GM18909 (cell line): Measurements from ENCODE around the gene DENND2A.
A peak's percentile ranks its signal among the peaks of the same experiment; 100 is the strongest.
"Not testable (repeated sequence)": the region's sequence is repeated elsewhere in the genome, so short reads cannot be mapped to it uniquely, and the experiment has no call there.

Experiments
- ATAC-seq: cut with Tn5 transposase; IDR thresholded peaks from one replicate; pipeline ENCODE4 v1.9.1; 2021; ENCODE audit warnings: mild to moderate bottlenecking; ENCODE audit not compliant: unreplicated experiment, poor library complexity

Gene DENND2A

GRCh38 chr7:140593672-140593982 is 47.0 kb downstream of the DENND2A start:
- peak; percentile 82 for ATAC-seq

GRCh38 chr7:140592964-140593671 is 47.5 kb downstream of the DENND2A start:
- ATAC-seq: peak; percentile 61

- no peak for ATAC-seq
Observed at GRCh38 chr7:140591180-140591902, 49.3 kb downstream of the DENND2A start.

GRCh38 chr7:140587243-140587642 is 53.4 kb downstream of the DENND2A start:
- no peak for ATAC-seq

DNA sequence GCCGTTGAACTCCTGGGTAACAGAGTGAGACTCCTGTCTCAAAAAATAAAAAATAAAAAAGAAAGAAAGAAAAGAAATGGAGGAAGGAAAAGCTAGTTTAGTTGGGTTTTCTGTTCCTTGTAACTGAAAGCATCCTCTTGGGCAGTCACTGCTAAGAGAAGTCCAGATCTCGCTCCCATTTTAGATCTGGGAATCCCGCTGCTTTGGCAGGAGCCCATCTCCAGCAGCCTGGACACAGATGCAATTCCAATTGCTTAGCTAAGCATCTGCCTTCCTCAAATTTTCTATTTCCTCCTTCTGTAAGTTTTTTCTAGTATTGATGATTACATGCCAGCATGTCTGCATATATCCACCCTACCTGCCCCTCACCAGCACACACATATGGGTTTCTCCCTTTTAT is 54.1 kb downstream of the DENND2A start:
- no peak for ATAC-seq

DNA sequence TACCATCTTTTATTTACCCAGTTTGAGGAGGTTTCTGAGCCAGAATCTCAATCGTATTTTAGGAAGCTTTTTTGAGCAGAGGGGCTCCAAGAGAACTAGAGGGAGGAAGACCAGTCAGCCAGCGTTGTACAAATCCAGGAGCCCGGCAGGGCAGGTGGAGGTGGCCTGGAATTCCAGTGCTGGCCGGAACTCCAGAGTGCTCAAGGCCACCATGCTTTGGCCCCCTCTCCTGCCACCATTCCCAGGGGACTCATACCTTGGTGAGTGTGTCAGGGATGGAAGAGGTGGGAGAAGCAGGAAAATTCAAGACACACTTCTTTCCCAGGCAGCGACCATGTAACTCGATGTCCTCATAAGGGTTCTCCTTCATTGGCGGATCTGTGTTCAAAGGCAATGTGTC is 55.3 kb downstream of the DENND2A start:
- ATAC-seq: no peak

DNA sequence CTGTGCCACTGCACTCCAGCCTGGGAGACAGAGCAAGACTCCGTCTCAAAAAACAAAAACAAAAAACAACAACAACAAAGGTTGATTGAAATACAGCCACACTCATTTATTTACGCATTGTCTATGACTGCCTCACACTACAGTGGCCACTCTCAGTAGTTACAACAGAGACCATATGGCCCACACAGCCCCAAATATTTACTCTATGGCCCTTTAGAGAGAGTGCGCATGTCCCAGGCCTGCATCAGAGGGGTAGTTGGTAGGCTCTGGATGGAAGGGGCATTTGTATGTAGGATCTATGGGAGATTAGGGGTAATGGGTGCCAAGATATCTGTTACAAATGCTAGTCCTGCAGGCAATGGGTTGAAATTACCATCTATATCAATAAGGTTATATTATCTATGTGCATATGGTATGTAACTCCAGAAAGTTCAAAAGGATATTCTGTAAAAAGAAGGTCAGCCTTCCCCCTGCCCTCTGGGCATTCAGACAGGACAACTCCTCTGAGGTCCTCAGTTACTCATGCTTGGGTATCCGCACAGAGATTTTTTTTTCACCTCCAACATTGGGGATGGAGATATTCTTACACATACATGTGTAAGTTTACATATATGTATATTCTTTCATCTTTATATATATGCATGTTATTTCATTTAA is 56.3 kb downstream of the DENND2A start:
- no peak for ATAC-seq

DNA sequence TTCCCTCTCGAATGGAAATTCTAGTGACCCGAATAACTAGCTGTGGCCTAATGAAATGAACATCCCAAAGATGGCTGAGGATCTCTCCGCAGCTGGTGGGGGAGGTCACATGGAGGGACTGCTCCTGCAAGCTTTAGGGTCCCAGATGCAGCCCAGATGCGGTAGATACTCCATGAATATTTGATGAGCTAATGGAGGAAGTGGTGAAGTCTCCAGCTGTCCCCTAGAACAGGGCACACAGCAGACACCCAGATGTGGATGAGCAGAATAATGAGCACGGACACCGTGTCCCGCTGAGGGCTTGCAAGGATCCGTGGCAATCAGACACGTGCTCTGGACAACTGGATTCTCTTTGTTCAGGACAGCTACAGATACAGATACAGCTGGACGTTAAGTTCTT is 59.2 kb downstream of the DENND2A start:
- ATAC-seq: no peak

- no peak for ATAC-seq
Observed at GRCh38 chr7:140577651-140578050, 63.0 kb downstream of the DENND2A start.

GRCh38 chr7:140576589-140576988 is 64.0 kb downstream of the DENND2A start:
- no peak for ATAC-seq

DNA sequence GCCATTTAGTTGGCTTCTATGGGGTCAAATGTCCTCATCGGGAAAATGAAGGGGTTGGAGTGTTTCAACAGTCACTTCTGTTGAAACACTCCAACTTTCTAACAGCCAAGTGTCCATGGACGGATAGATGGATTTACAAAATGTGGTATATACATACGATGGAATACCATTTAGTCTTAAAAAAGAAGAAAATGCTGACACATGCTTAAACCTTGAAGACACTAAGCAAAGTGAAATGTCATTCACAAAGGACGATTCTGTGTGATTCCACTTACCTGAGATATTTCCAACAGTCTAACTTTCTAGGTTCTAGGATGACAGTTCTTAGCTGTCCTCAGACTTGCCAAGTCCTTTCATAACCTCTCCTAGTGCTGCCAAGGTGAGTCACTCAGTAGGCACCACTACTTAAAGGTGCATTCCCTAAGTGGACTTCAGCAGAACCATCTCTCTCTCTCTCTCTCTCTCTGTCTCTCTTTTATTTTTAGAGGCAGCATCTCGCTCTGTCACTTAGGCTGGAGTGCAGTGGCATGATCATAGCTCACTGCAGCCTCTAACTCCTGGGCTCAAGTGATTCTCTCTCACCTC is 69.0 kb downstream of the DENND2A start:
- ATAC-seq: no peak

DNA sequence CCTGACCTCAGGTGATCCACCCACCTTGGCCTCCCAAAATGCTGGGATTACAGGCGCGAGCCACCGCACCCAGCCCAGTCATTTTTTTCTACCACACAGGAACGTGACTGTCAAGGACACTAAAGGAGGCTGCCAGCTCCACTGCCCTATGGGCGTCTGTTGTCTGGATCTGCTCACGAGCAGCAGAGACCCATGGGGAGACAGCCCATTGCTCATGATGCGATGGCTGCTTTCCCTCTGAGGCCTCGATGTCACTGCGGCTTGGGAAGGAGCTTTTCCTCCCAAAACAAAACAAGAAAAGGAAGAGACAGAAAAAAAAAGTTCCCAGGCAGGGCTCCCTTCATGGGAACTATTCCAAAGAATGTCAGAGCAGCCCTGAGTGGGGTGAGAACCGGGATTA is 70.5 kb downstream of the DENND2A start:
- no peak for ATAC-seq

DNA sequence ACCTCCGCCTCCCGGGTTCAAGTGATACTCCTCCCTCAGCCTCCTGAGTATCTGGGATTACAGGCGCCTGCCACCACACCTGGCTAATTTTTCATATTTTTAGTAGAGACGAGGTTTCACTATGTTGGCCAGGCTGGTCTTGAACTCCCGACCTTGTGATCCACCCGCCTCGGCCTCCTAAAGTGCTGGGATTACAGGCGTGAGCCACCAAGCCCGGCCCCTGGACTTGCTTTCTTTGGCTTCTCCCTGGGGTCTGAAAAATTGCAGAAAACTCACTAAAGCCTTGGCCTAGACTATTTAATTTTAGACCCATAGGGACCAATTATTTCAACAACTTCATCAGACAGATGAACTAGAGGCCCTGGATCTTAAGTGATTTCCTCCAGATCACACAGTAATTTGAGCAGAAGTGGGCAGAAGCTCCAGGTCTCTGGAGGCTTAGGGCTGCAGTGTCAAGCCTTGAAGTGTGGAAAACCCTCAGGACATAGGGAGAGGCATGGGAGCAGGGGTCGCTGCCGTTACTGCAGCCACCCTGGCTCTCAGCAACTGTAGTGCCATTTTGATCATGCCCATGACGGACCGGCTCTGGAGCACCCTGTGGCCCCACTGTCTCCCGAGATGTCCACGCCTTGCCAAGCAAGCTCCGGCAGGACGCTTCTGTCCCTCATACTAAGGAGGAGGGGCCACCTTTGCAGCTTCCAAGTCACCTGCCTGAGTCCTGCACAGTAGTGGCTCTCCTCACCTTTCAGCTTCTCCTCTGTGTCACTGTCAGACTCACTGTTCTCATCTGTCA is 72.4 kb downstream of the DENND2A start:
- ATAC-seq: no peak

DNA sequence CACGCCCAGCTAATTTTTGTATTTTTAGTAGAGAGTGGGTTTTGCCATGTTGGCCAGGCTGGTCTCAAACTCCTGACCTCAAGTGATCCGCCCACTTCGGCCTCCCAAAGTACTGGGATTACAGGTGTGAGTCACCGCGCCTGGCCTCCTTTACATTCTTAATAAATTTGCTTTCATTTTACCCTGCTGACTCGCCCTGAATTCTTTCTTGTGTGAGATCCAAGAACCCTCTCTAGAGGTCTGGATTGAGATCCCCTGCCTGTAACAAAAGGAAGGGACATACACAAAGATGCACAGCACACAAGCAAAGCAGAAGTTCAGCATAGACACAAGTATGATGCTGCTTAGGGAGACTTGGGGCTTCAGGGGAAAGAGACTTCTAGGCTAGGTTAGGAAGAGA is 74.4 kb downstream of the DENND2A start:
- ATAC-seq: not testable (repeated sequence)

DNA sequence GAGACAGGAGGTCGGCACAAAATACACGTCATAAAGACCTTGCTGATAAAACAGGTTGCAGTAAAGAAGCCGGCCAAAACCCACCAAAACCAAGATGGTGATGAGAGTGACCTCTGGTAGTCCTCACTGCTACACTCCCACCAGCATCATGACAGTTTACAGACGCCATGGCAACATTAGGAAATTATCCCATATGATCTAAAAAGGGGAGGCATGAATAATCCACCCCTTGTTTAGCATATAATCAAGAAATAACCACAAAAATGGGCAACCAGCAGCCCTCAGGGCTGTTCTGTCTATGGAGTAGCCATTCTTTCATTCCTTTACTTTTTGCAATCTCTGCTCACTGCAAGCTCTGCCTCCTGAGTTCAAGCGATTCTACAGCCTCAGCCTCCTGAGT is 74.9 kb downstream of the DENND2A start:
- ATAC-seq: not testable (repeated sequence)

DNA sequence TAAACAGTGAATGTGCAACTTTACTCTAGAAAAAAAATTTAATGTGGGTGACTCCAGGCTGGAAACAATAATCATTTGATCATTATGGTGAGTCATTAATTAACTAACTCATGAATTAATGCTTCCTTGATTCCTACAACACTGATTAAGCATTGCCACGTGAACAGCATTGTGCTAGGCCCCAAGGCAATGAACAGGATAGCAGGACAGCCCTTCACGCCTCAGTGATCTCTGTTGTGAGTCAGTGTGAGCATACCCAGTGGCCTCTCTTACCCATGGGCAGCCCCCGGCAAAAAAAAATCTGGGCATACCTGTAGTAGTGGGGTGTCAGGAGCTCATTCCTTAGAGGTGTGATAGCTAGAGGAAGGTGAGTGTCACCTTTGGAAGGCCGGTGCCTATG is 76.0 kb downstream of the DENND2A start:
- ATAC-seq: no peak

GRCh38 chr7:140562926-140563481 is 77.6 kb downstream of the DENND2A start:
- no peak for ATAC-seq

GRCh38 chr7:140559410-140559809 is 81.2 kb downstream of the DENND2A start:
- no peak for ATAC-seq

DNA sequence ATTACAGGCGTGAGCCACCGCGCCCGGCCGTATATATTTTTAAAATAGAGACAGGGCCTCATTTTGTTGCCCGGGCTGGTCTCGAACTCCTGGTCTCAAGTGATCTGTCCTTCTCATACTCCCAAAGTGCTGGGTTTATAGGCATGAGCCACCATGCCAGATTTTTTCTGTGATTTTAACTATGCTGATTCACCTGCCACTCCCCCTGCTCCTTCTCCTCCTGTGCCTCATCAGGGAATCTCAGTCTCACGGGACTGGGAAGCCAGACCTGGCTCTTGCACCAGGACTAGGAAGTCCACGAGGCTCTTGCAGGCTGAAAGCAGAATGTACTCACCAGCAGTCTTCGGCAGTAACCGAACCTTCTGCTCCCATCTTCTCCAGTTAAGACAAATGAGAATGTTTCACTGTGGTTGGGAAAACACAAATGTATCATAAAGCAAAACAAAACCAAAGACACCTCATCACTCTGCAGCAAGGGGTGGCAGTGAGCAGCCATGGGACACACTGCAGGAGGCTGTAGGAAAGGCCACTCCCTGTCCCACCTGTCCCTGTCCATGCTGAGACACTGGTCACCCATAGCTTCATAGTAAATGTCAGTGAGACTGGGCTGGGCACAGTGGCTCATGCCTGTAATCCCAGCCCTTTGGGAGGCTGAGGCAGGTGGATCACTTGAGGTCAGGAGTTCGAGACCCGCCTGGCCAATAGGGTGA is 82.6 kb downstream of the DENND2A start:
- no peak for ATAC-seq

DNA sequence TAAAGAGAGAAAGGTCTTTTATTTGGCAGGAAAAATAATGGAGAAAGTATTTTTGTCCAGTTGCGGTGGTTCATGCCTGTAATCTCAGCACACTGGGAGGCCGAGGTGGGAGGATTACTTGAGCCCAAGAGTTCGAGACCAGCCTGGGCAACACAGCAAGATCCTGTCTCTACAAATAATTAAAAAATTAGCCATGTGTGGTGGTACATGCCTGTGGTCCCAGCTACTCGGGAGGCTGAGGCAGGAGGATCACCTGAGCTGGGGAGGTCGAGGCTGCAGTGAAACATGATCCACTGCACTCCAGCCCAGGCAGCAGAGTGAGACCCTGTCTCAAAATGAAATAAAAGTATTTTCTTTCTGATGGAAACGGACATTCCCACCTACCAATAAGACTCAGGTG is 83.5 kb downstream of the DENND2A start:
- ATAC-seq: no peak
